ENCODE data around the gene HRH4.

The HRH4 gene

GRCh38 chr18:24462838-24463775, 2.7 kb downstream of the HRH4 start:
- no peak for DNase-seq (ENCODE audit: low read depth, low spot score)
- H3K27ac ChIP-seq = no peak overlapping the region

GRCh38 chr18:24465486-24465885, 5.0 kb downstream of the HRH4 start:
- no peak overlapping the region for H3K27ac ChIP-seq
- no peak for DNase-seq (ENCODE audit: low read depth, low spot score)

- no peak for DNase-seq (ENCODE audit: low read depth, low spot score)
- no peak overlapping the region for H3K27ac ChIP-seq
These were observed 6.3 kb downstream of the HRH4 start for GRCh38 chr18:24466771-24467170.

- H3K27ac ChIP-seq = no peak overlapping the region
- no peak for DNase-seq (ENCODE audit: low read depth, low spot score)
These were observed 9.7 kb downstream of the HRH4 start for GRCh38 chr18:24470022-24470618.

GRCh38 chr18:24470805-24471204, 10.4 kb downstream of the HRH4 start:
- no peak for DNase-seq (ENCODE audit: low read depth, low spot score)
- H3K27ac ChIP-seq = no peak overlapping the region

GRCh38 chr18:24472591-24472990, 12.2 kb downstream of the HRH4 start:
- no peak overlapping the region for H3K27ac ChIP-seq
- DNase-seq (ENCODE audit: low read depth, low spot score) = no peak

GRCh38 chr18:24474406-24474805, 14.0 kb downstream of the HRH4 start:
- H3K27ac ChIP-seq = no peak overlapping the region
- DNase-seq (ENCODE audit: low read depth, low spot score) = no peak

- H3K27ac ChIP-seq = no peak overlapping the region
- no peak for DNase-seq (ENCODE audit: low read depth, low spot score)
These were observed 15.6 kb downstream of the HRH4 start for GRCh38 chr18:24475926-24476589.

- DNase-seq (ENCODE audit: low read depth, low spot score) = no peak
- no peak overlapping the region for H3K27ac ChIP-seq
These were observed 18.9 kb downstream of the HRH4 start for GRCh38 chr18:24479371-24479770.

- no peak for DNase-seq (ENCODE audit: low read depth, low spot score)
These were observed 22.4 kb downstream of the HRH4 start for GRCh38 chr18:24482821-24483220.

GRCh38 chr18:24485681-24486080, 25.2 kb downstream of the HRH4 start:
- no peak overlapping the region for H3K27ac ChIP-seq
- no peak for DNase-seq (ENCODE audit: low read depth, low spot score)

More at GRCh38 chr18:24482821-24483220, 22.4 kb downstream of the HRH4 start:
- no peak overlapping the region for H3K27ac ChIP-seq

- no peak for DNase-seq (ENCODE audit: low read depth, low spot score)
- no peak overlapping the region for H3K27ac ChIP-seq
These were observed 26.2 kb downstream of the HRH4 start for GRCh38 chr18:24486684-24487083.

GRCh38 chr18:24488824-24489493, 28.5 kb downstream of the HRH4 start:
- DNase-seq (ENCODE audit: low read depth, low spot score) = no peak
- H3K27ac ChIP-seq = no peak overlapping the region

GRCh38 chr18:24490539-24490938, 30.1 kb downstream of the HRH4 start:
- DNase-seq (ENCODE audit: low read depth, low spot score) = no peak
- no peak overlapping the region for H3K27ac ChIP-seq

GRCh38 chr18:24491927-24492834, 31.7 kb downstream of the HRH4 start:
- no peak for DNase-seq (ENCODE audit: low read depth, low spot score)
- H3K27ac ChIP-seq = no peak overlapping the region

- no peak for DNase-seq (ENCODE audit: low read depth, low spot score)
- no peak overlapping the region for H3K27ac ChIP-seq
These were observed 34.1 kb downstream of the HRH4 start for GRCh38 chr18:24494586-24494985.

- no peak overlapping the region for H3K27ac ChIP-seq
- no peak for DNase-seq (ENCODE audit: low read depth, low spot score)
These were observed 36.8 kb downstream of the HRH4 start for GRCh38 chr18:24497031-24497754.

GRCh38 chr18:24499814-24500213, 39.4 kb downstream of the HRH4 start:
- DNase-seq (ENCODE audit: low read depth, low spot score) = no peak

GRCh38 chr18:24500217-24500616, 39.8 kb downstream of the HRH4 start:
- no peak overlapping the region for H3K27ac ChIP-seq
- no peak for DNase-seq (ENCODE audit: low read depth, low spot score)

More at GRCh38 chr18:24499814-24500213, 39.4 kb downstream of the HRH4 start:
- no peak overlapping the region for H3K27ac ChIP-seq
